ENCODE measurements around the gene ADGRA1.

The ADGRA1 gene

GRCh38 chr10:133056651-133057178, 31.0 kb upstream of the ADGRA1 start:
- no peak for DNase-seq

DNA sequence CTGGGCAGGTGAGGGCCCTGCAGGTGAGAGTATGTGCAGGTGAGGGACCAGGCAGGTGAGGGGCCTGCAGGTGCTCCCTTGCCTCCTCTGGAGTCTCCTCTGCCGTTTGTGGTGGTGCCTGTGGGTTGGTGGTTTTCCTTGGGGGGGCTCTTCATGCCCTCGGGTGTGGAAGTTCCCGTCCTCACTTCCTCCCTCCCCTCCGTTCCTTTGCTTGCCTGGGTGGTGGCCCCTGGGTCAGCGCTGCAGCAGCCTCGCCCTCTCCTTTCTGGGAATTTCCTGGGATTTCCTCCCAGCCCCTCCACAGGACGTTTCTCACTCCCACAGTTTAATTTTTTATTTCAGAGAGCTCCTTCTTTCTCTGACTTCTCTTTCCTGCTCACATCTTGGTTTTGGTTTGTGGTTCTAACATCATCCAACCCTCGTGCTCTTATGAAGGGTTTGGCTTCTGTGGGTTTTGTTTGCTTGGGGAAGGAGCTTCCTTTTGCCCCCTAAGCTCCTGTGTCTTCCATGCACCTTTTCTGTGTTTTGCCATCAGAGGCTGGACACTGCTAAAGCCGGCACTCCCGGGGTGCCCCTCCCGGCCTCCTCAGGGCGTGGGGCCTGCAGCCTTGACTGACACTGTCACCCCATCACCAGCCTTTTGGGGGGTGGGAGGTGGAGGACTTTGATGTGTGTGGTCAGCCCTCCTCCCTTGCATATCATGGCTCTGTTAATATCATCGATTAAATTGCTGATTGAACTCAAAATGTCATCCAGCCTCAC, 29.2 kb upstream of the ADGRA1 start:
- peak; percentile 51 for DNase-seq

GRCh38 chr10:133059093-133059470, 28.6 kb upstream of the ADGRA1 start:
- DNase-seq, result no peak

DNA sequence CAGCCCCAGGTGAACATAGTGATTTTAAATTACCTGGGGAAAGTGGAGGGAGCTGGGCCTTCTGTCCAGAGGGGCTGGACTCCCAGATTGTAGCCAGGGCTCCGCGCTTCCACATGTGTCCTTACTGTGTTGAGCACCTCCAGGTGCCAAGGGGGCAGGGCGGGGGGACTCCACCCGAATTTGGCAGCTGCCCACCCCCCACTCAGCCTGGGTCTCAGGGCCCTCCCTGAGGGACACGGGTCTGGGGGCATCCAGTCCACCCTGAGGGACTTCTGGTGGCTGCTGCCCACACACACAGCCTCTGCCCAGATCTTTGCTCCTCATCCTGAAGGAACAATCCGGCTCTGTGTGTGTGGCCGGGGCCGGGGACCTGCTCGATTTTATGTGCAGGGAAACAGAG, 28.2 kb upstream of the ADGRA1 start:
- no peak for DNase-seq

DNA sequence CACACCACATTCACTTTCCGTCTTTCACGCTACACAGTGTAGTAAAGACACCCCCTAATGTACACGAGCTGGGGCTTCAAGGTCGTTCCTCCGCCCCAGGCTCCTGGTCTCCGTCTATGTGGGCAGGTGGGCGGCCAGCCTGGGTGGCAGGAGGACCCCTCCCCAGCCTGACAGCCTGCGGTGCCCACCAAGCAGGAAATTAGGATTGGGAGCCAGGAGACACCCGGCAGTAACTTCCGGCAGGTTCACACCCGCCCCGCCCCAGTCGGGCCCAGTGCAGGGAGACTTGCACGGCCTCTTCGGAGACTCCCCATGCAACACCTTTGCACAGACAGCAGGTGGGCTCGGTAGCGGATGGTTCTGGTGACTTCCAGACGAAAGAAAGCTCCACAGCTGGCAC, 27.7 kb upstream of the ADGRA1 start:
- DNase-seq, result no peak

DNA sequence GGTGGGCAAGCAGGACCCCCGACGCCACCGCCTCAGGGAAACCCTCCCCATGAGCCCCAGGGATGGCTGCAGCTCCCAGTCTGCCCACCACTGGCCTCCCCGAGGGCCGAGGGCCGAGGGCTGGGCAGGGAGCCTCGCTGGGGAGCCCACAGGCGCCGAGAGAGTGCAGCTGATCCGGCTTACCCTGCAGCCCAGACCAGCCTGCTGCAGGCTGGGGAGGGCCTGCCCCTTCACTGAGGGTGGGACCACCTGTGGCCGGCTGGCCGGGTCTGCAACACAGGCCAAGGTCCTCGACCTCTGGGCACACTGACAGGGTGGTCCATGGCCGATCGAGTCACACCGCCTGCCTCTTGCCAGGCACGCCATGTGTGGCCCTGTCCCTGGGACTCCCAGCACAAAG, 27.3 kb upstream of the ADGRA1 start:
- no peak for DNase-seq

DNA sequence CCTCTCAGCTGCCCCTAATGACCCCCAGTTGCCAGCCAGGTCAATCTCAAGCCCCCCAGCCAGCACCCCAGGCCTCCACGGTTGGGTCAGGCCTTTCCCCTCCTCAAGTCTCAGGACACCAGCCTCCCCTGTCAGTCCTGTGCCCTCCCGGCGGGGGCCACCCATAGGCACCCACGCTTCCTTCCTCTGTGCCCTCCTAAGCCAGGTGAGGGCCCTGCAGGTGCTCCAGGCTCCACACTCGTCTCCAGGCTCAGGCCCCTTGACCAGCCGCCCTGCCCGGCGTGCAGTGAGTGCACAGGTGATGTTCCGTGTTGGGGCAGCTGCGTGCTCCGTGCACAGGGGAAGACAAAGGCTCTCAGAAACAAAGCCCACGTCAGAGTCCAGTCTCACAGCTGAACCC, 26.8 kb upstream of the ADGRA1 start:
- DNase-seq, result no peak

DNA sequence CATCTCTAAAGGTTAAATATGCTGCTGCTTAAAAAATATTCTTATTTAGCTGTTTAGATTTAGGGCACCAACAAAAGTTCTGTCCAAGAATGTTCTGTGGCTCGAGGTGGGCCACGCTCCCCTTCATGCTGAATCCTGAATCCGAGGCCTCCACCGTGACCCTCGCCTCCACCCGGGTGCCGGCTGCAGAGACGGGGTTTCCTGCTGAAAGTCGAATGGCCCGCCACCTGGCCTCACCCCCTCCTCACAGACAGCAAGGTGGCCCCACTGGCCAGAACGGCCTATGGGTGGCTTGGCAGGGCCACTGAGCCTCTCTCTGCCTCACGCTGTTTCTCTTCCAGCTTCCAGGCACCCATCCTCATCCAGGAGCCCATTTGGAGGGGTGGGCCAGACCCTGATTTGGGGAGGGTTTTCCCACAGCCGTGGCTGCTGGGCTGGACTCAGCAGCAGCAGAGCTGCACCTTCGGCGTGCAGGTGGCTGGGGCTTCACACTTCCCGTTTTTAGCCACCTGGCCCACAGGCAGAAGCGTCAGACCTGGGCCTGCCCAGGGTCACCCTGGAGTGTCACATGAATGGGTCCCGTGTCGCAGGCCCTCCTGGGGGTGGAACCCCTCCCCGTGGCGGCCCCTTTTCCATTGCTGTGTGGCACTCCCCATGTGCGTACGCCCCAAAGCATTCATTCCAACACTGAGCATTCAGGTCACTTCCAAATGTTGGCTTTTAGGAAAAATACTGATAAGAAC, 26.3 kb upstream of the ADGRA1 start:
- no peak for DNase-seq

GRCh38 chr10:133062085-133062484, 25.6 kb upstream of the ADGRA1 start:
- DNase-seq, result no peak

DNA sequence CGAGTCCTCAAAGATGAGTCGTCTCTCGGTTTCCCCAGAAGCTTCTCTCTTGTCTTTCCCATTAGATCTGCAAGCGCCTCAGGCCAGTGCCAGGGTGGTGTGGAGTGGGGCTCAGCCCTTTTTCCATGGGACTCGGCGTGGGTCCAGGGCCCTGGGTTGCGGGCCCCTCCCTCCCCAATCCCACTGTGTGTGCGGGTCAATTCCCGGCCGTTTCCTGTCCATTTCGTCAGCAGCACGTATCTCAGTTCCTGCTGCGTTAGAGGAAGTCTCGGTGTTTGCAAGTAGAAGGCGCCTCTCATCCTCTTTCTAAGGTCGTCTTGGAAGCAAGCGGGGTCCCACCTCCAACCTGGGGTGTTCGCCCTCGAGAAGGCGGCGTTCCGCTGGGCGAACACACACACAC, 25.1 kb upstream of the ADGRA1 start:
- DNase-seq, result no peak

DNA sequence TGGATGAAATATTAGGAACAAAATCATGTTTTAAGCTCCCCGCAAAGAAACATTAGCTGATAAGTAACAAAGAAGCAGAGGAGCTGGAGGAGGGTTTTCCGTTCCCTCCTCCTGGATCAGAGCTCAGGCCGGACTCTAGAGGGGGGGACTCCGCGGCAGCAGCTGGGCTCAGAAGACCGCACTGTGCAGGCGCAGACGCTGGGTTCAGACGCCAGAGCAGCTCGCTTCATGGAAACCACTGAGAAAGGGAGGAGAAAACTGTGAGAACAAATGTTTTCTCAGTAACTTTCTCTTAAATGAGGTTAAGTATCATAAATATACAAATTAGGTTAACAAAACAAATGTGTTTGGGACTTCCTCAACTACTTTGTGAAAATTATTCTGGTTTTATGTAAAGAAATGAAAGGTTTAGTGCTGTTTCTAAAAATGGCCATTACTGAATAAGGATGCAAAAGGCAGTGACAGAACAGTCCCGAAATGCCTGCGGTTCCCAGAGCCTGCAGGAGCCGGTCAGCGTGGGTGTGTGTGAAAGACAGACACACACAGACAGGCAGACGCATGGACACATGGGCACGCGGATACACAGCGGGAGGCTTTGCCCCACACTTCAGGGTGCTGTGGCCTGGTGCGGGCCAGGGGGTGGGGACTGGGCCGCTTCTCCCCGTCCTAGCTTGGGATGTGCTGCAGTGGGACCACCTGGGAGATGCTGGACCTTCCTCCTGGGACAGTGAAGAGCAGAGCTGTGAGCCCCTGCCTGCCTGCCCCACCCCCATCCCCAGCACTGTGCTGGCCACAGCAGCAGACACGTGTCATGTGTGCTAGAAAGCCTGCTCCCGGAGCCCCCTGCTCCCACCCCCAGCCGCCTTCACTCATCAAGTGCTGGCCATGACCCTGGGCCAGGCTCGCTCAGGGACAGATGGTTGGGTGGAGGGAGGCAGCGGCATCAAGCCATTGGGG, 20.3 kb upstream of the ADGRA1 start:
- no peak for DNase-seq

DNA sequence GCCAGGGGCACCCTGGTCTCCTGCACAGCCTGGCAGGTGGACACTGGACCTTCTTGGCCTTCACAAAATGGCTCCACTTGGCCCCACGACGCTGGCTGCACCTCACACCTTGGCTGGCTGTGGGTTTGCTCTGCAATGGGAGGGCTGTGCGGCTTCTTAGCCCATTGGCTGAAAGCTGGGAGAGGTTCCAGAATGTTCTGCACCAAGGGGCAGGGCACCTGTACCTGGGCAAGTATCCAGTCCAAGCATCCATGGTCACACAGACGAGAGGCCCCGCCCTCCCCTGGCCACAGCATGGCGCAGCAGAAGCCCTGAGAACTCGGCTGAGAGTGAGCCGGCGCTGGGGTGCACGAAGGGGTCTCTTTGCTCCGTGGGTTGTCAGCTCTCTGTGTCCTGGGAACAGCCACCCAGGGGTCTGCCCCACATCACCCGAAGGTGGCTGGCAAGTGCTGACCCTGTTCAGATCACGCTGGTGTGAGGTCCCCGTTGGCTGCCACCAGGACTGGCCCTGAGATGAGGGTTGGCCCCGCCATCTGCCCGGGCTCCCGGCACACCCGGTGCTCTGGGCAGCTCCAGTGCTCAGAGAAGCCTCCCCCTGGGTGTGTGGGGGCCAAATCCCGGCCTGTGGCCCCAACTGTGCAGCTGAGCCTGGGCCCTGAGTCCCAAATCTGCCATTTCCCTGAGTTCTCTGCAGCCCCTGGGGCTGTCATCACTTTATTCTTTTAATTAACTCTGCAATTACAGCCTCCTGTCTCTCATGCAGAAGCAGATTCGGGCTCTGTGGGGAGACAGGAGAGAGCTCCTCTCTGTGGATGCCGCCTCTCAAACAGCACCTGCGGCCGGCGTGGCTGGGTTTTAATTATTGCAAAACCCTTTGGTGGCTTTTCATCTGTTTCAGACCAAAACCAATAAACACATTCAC, 19.4 kb upstream of the ADGRA1 start:
- no peak for DNase-seq

- no peak for DNase-seq
Observed at GRCh38 chr10:133069033-133069525, 18.6 kb upstream of the ADGRA1 start.

DNA sequence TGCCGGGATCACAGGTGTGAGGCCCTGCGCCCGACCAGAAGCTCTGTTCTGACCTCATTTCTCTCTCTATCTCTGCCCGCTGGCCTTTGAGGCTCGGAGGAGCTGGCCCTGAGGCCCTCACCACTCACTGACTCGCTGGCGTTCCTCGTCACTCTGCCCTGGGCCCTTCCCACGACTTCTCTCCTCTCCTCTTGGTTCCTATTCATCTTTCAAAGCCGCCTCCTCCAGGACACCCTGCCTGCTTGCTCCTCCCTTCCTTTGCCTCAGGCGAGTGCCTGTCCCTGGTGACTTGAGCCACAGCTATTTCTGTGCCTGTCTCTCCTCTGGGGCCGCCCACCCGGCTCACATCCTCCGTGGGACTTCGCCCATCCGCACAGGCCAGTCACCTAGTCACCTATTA, 17.3 kb upstream of the ADGRA1 start:
- DNase-seq, result no peak

DNA sequence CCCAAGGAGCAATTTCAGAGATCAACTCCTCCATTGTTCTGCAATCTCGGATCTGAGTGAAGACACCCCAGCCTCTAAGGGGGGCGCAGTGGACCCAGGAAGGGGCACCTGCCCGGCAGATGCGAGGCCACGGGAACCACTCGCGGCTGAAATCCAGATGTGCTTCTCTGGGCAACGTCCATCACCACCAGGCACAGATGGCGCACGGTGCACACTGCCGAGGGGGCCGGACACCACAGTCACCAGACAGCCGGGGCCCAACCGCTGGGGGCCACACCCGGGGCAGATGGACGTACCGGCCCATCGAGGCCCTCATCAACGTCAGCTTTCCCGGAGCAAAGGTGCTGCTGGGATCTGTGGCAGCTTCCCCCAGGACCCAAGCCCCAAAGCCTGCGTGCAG, 16.9 kb upstream of the ADGRA1 start:
- no peak for DNase-seq

DNA sequence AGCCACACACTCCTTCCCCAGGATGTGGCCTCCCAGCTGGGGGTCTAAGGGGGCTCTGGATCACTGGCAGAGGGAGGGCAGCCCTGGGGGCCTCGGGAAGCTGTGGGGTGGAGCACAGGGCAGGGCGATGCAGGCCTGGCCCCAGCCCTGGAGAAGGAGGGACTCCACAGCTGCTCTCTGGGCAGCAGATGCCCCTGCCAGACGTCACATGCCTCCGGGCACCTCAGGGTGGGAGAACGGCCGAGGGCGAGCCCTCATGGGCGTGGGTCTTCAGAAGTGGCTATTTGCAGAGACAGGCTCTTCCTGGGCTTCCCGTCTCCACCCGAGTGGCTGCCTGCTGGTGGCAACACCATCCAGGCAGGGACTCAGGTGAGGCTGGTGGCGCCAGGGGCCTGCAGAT, 16.0 kb upstream of the ADGRA1 start:
- DNase-seq, result no peak

DNA sequence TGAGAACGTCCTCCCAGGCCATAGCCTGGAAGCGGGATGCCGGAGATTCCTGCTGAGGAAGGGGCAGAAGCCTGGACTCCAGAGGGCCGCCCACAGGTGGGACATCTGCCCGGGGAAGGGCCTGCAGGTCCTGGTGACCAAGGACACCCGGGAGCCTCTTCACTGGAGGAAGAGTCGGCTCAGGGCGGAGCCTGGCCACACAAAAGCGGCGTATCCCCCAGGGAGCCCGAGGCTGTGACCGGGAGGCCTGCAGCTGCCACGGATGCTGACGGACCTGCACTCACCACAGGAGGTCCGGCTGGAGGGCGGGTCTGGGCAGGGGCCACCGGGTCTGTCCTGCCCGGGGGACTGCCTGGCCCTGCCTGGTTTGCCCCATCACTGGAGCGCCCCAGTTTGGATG, 15.5 kb upstream of the ADGRA1 start:
- no peak for DNase-seq

- DNase-seq, result no peak
Observed at GRCh38 chr10:133072720-133073390, 14.9 kb upstream of the ADGRA1 start.

DNA sequence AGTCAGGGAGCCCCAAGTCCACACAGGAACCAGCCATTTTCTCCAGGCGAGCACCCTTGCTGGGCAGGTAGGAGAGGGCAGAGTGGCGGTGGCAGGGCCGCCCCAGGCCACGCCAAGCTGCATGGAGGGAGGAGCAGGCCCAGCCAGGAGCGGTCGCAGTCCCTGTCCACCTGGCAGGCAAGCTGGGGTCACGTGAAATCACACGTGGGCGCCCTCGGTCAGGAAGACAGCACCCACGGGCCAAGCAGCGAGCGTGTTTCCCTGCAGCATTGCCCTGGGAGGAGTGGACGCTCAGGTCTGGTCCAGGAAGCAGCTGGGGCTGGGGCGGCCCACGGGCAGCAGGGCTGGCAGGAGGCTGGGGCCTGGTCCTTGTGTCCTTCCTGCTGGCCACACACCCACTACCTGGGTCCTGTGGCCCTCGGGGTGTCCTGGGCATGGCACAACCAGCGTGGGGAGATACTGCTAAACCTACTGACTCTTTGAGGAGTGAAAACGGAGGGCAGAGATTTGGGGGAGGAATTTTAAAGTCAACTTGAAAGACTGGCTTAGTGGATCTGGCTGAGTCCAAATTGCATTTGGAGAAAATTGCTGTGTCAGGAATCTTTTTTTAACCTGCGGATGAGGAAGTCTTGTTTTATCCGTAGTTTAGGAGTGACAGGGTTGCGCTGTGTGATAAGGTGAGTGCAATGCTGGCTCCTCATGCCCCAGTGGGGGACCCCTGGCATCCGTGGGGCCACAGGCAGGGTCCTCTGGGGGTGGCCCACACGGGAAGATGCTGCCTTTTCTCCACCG, 12.2 kb upstream of the ADGRA1 start:
- DNase-seq, result no peak

- no peak for DNase-seq
Observed at GRCh38 chr10:133076274-133077038, 11.3 kb upstream of the ADGRA1 start.
